HEK293 (cell line): ENCODE data around the gene OTX1.

Experiments used
- CTCF ChIA-PET: fragments of 350-600 bp; formaldehyde crosslinking; extraction: SDS; loops from one replicate; lab custom pipeline; 2021; ENCODE audit warnings: antibody characterized with exemption; lab: Yijun Ruan, JAX
- POLR2A ChIA-PET: fragments of 300-600 bp; formaldehyde crosslinking; extraction: SDS; loops from one replicate; lab custom pipeline; 2020; ENCODE audit warnings: antibody characterized with exemption, inconsistent platforms; lab: Yijun Ruan, JAX
- H3K27ac ChIP-seq: fragments of 200-500 bp; sonication (Bioruptor generic); 2 replicates; pipeline ENCODE4 v1.5.1; 2014; ENCODE audit warnings: low read depth, low read length, control low read depth, inconsistent platforms; ENCODE audit errors: extremely low read depth
- H3K36me3 ChIP-seq, 2 experiments: fragments of 200-500 bp in 1 of 2; sonication (Bioruptor generic) in 1 of 2; 1 replicate in 1 of 2; 2 replicates in 1 of 2; pipeline ENCODE4 v1.5.1; 2014 to 2017; ENCODE audit warnings: inconsistent platforms in 2 of 2, low read length in 2 of 2; ENCODE audit not compliant: control insufficient read depth in 2 of 2, insufficient read depth in 1 of 2
- H3K4me1 ChIP-seq: fragments of 200-500 bp; sonication (Bioruptor generic); 2 replicates; pipeline ENCODE4 v1.5.1; 2014; ENCODE audit warnings: mild to moderate bottlenecking, low read length, inconsistent platforms; ENCODE audit not compliant: control insufficient read depth, insufficient read depth
- H3K4me3 ChIP-seq: 2 replicates; pipeline ENCODE4 v1.5.1; 2011; ENCODE audit warnings: low read depth, mild to moderate bottlenecking, control low read depth, low read length, moderate library complexity
- H3K9me3 ChIP-seq: fragments of 200-500 bp; sonication (Bioruptor generic); 2 replicates; pipeline ENCODE4 v1.5.1; 2014; ENCODE audit warnings: low read depth, low read length, inconsistent platforms; ENCODE audit not compliant: control insufficient read depth, insufficient read depth
- AEBP2 ChIP-seq: fragments of 450-650 bp; formaldehyde crosslinking; IDR thresholded peaks from 2 replicates; pipeline ENCODE4 v1.5.1; 2016; ENCODE audit warnings: missing biosample characterization, missing genetic modification characterization, borderline replicate concordance
- HOXD13 ChIP-seq: sonication (generic); formaldehyde crosslinking; IDR thresholded peaks from 2 replicates; pipeline ENCODE4 v1.8.0; 2022; ENCODE audit warnings: missing genetic modification reagents, borderline replicate concordance
- MEIS1 ChIP-seq: sonication (generic); formaldehyde crosslinking; IDR thresholded peaks from 2 replicates; pipeline ENCODE4 v1.8.1; 2022; ENCODE audit warnings: missing genetic modification reagents, mild to moderate bottlenecking, borderline replicate concordance
- PRDM1 ChIP-seq: fragments of 450-650 bp; formaldehyde crosslinking; IDR thresholded peaks from 2 replicates; pipeline ENCODE4; 2016; ENCODE audit warnings: missing biosample characterization, missing genetic modification characterization
- TSHZ1 ChIP-seq: fragments of 450-650 bp; formaldehyde crosslinking; IDR thresholded peaks from 2 replicates; pipeline ENCODE4 v1.5.1; 2016; ENCODE audit warnings: missing biosample characterization, missing genetic modification characterization, borderline replicate concordance
- ZNF184 ChIP-seq: fragments of 450-650 bp; IDR thresholded peaks from 2 replicates; pipeline ENCODE4 v1.5.1; 2018; ENCODE audit warnings: missing biosample characterization, mild to moderate bottlenecking, missing genetic modification characterization
- ZNF221 ChIP-seq: fragments of 450-650 bp; formaldehyde crosslinking; IDR thresholded peaks from 2 replicates; pipeline ENCODE4 v1.5.1; 2017; ENCODE audit warnings: missing biosample characterization, missing genetic modification characterization, borderline replicate concordance
- ZNF239 ChIP-seq: fragments of 450-650 bp; formaldehyde crosslinking; IDR thresholded peaks from 2 replicates; pipeline ENCODE4 v1.5.1; 2016; ENCODE audit warnings: missing biosample characterization, missing genetic modification characterization
- ZNF266 ChIP-seq: fragments of 450-650 bp; formaldehyde crosslinking; IDR thresholded peaks from 2 replicates; pipeline ENCODE4 v1.5.1; 2016; ENCODE audit warnings: missing biosample characterization, missing genetic modification characterization, low read depth
- ZNF510 ChIP-seq: fragments of 450-650 bp; formaldehyde crosslinking; IDR thresholded peaks from 2 replicates; pipeline ENCODE4 v1.5.1; 2018; ENCODE audit warnings: mild to moderate bottlenecking, missing genetic modification characterization, missing biosample characterization; ENCODE audit not compliant: insufficient replicate concordance
- ZNF514 ChIP-seq: fragments of 450-650 bp; formaldehyde crosslinking; IDR thresholded peaks from 2 replicates; pipeline ENCODE4 v1.5.1; 2016; ENCODE audit warnings: missing biosample characterization, missing genetic modification characterization
- ZNF521 ChIP-seq: fragments of 450-650 bp; formaldehyde crosslinking; IDR thresholded peaks from 2 replicates; pipeline ENCODE4 v1.5.1; 2017; ENCODE audit warnings: missing biosample characterization, mild to moderate bottlenecking, missing genetic modification characterization
- ZNF561 ChIP-seq: fragments of 450-650 bp; IDR thresholded peaks from 2 replicates; pipeline ENCODE4 v1.5.1; 2018; ENCODE audit warnings: missing biosample characterization, missing genetic modification characterization, borderline replicate concordance
- ZNF596 ChIP-seq: fragments of 450-650 bp; IDR thresholded peaks from 2 replicates; pipeline ENCODE4 v1.5.0; 2018; ENCODE audit warnings: missing biosample characterization, mild to moderate bottlenecking, missing genetic modification characterization, moderate library complexity
- ZNF629 ChIP-seq: fragments of 450-650 bp; formaldehyde crosslinking; IDR thresholded peaks from 2 replicates; pipeline ENCODE4 v1.5.1; 2017; ENCODE audit warnings: missing biosample characterization, missing genetic modification characterization
- ZNF776 ChIP-seq: fragments of 450-650 bp; formaldehyde crosslinking; IDR thresholded peaks from 2 replicates; pipeline ENCODE4 v1.5.0; 2017; ENCODE audit warnings: missing biosample characterization, missing genetic modification characterization, borderline replicate concordance
- ZNF830 ChIP-seq: fragments of 450-650 bp; IDR thresholded peaks from 2 replicates; pipeline ENCODE4 v1.5.0; 2018; ENCODE audit warnings: missing biosample characterization, missing genetic modification characterization, low read depth, mild to moderate bottlenecking, moderate library complexity
- TF ChIP-seq, protein P1 (sequence below): fragments of 450-650 bp; formaldehyde crosslinking; IDR thresholded peaks from 2 replicates; pipeline ENCODE4 v1.5.1; 2017; ENCODE audit warnings: missing biosample characterization, missing genetic modification characterization
- TF ChIP-seq, protein P2 (sequence below): fragments of 450-650 bp; formaldehyde crosslinking; conservative IDR thresholded peaks from 2 replicates; pipeline ENCODE4 v1.5.1; 2016; ENCODE audit warnings: low read depth, missing biosample characterization, missing genetic modification characterization
- TF ChIP-seq, protein P3 (sequence below): fragments of 450-650 bp; formaldehyde crosslinking; IDR thresholded peaks from 2 replicates; pipeline ENCODE4 v1.5.1; 2016; ENCODE audit warnings: missing biosample characterization, missing genetic modification characterization

Gene OTX1

GRCh38 chr2:63027220-63027619 lies 23.4 kb upstream of the OTX1 start (continued):
- TF ChIP-seq ZNF239, result no peak
- TF ChIP-seq ZNF830, result no peak
- no peak for TF ChIP-seq ZNF776
- no peak for TF ChIP-seq ZNF184 (tag by site-specific recombination)
- TF ChIP-seq, protein P1, sequence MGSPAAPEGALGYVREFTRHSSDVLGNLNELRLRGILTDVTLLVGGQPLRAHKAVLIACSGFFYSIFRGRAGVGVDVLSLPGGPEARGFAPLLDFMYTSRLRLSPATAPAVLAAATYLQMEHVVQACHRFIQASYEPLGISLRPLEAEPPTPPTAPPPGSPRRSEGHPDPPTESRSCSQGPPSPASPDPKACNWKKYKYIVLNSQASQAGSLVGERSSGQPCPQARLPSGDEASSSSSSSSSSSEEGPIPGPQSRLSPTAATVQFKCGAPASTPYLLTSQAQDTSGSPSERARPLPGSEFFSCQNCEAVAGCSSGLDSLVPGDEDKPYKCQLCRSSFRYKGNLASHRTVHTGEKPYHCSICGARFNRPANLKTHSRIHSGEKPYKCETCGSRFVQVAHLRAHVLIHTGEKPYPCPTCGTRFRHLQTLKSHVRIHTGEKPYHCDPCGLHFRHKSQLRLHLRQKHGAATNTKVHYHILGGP (tag by site-specific recombination), result no peak

- Histone ChIP-seq H3K27ac (no peak overlapping the region), H3K36me3 (no peaks in the 10 kb centered on the region; a peak in 1 of 3 replicates), H3K4me1 (no peaks in the 10 kb centered on the region), H3K9me3 (no peaks in the 10 kb centered on the region), H3K4me3 (no peak overlapping the region)
- TF ChIP-seq, protein P2, sequence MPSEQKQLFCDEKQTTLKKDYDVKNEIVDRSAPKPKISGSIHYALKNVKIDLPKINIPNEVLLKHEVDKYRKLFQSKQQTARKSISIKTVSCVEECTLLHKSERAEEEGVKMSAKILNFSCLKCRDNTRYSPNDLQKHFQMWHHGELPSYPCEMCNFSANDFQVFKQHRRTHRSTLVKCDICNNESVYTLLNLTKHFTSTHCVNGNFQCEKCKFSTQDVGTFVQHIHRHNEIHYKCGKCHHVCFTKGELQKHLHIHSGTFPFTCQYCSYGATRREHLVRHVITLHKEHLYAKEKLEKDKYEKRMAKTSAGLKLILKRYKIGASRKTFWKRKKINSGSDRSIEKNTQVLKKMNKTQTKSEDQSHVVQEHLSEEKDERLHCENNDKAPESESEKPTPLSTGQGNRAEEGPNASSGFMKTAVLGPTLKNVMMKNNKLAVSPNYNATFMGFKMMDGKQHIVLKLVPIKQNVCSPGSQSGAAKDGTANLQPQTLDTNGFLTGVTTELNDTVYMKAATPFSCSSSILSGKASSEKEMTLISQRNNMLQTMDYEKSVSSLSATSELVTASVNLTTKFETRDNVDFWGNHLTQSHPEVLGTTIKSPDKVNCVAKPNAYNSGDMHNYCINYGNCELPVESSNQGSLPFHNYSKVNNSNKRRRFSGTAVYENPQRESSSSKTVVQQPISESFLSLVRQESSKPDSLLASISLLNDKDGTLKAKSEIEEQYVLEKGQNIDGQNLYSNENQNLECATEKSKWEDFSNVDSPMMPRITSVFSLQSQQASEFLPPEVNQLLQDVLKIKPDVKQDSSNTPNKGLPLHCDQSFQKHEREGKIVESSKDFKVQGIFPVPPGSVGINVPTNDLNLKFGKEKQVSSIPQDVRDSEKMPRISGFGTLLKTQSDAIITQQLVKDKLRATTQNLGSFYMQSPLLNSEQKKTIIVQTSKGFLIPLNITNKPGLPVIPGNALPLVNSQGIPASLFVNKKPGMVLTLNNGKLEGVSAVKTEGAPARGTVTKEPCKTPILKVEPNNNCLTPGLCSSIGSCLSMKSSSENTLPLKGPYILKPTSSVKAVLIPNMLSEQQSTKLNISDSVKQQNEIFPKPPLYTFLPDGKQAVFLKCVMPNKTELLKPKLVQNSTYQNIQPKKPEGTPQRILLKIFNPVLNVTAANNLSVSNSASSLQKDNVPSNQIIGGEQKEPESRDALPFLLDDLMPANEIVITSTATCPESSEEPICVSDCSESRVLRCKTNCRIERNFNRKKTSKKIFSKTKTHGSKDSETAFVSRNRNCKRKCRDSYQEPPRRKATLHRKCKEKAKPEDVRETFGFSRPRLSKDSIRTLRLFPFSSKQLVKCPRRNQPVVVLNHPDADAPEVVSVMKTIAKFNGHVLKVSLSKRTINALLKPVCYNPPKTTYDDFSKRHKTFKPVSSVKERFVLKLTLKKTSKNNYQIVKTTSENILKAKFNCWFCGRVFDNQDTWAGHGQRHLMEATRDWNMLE (tag by site-specific recombination), result no peak
- TF ChIP-seq ZNF561 (tag by site-specific recombination) (no peak), ZNF510 (tag by site-specific recombination) (no peak), ZNF629 (no peak), ZNF266 (tag by site-specific recombination) (no peak), TSHZ1 (tag by site-specific recombination) (no peak), ZNF521 (tag by site-specific recombination) (no peak), PRDM1 (tag by site-specific recombination) (no peak), AEBP2 (tag by site-specific recombination) (no peak), MEIS1 (CRISPR knock-in tag) (no peak), HOXD13 (CRISPR knock-in tag) (no peak), ZNF596 (tag by site-specific recombination) (no peak), ZNF221 (tag by site-specific recombination) (no peak), ZNF514 (tag by site-specific recombination) (no peak)
- TF ChIP-seq, protein P3, sequence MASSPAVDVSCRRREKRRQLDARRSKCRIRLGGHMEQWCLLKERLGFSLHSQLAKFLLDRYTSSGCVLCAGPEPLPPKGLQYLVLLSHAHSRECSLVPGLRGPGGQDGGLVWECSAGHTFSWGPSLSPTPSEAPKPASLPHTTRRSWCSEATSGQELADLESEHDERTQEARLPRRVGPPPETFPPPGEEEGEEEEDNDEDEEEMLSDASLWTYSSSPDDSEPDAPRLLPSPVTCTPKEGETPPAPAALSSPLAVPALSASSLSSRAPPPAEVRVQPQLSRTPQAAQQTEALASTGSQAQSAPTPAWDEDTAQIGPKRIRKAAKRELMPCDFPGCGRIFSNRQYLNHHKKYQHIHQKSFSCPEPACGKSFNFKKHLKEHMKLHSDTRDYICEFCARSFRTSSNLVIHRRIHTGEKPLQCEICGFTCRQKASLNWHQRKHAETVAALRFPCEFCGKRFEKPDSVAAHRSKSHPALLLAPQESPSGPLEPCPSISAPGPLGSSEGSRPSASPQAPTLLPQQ (tag by site-specific recombination), result no peak
- TF ChIP-seq, protein P1 (tag by site-specific recombination), result no peak
- ChIA-PET CTCF (interaction anchor here (0.5 to 1.6 kb wide), 4 partner anchors 14 to 655 kb away, joined by 3 to 6 read pairs (median 4); no protein-coding TSS in a partner anchor), POLR2A (no interaction called here)
Measured at GRCh38 chr2:63029058-63029457, 21.6 kb upstream of the OTX1 start.
